Natural killer cell (primary cell): ENCODE results near the gene SUCLG1. TPM values are rescaled to one million over a fixed set of nuclear protein-coding genes. Genes with fewer than 3 reads are reported as not detected.

ENCODE experiments used
- ATAC-seq, 3 donors: fragments of 150-1000 bp in 2 of 3; fragments of 200-7000 bp in 1 of 3; cut with Tn5 transposase; 1 replicate in 1 of 3; 2 replicates in 2 of 3; pipeline ENCODE4 v1.10.0; 2021; ENCODE audit warnings: mild to moderate bottlenecking in 2 of 3, moderate library complexity in 2 of 3
- DNase-seq, 2 donors: peaks; one replicate each; pipeline versions ENCODE4 v3.0.0 to v3.0.0-alpha.2; 2013 to 2021; ENCODE audit warnings: mixed read lengths in 1 of 2
- H3K27ac ChIP-seq: one replicate; pipeline ENCODE4 v1.5.1; 2013; ENCODE audit warnings: mild to moderate bottlenecking, low read length
- H3K27me3 ChIP-seq: one replicate; pipeline ENCODE4 v1.6.1; 2013; ENCODE audit warnings: low read length; ENCODE audit not compliant: control insufficient read depth, insufficient read depth
- H3K36me3 ChIP-seq: one replicate; pipeline ENCODE4 v1.6.1; 2013; ENCODE audit warnings: low read length; ENCODE audit not compliant: control insufficient read depth, insufficient read depth
- H3K4me1 ChIP-seq: one replicate; pipeline ENCODE4 v1.6.1; 2013; ENCODE audit warnings: low read length; ENCODE audit not compliant: control insufficient read depth, insufficient read depth
- H3K4me3 ChIP-seq: one replicate; pipeline ENCODE4 v1.5.1; 2013; ENCODE audit warnings: low read length
- H3K9me3 ChIP-seq: one replicate; pipeline ENCODE4 v1.6.1; 2013; ENCODE audit warnings: low read length; ENCODE audit not compliant: control insufficient read depth, insufficient read depth
- H3K27ac Mint-ChIP-seq, 2 donors: one replicate each; pipeline ENCODE4 v1.8.0; 2022; ENCODE audit warnings: mild to moderate bottlenecking in 2 of 2, mixed read lengths in 2 of 2, moderate library complexity in 1 of 2
- H3K27me3 Mint-ChIP-seq, 2 donors: one replicate each; pipeline ENCODE4 v1.8.0; 2022; ENCODE audit warnings: low read depth in 2 of 2, mixed read lengths in 2 of 2
- H3K36me3 Mint-ChIP-seq: one replicate; pipeline ENCODE4 v1.8.0; 2022; ENCODE audit warnings: mixed read lengths
- H3K4me1 Mint-ChIP-seq, 2 donors: one replicate each; pipeline ENCODE4 v1.8.0; 2022; ENCODE audit warnings: mixed read lengths in 2 of 2
- H3K4me3 Mint-ChIP-seq: one replicate; pipeline ENCODE4 v1.8.0; 2022; ENCODE audit warnings: mild to moderate bottlenecking, moderate library complexity, mixed read lengths
- H3K9me3 Mint-ChIP-seq, 2 donors: one replicate each; pipeline ENCODE4 v1.8.0; 2022; ENCODE audit warnings: mixed read lengths in 2 of 2
- CTCF ChIP-seq: fragments of 200-600 bp; IDR thresholded peaks from one replicate; pipeline ENCODE4 v1.8.0; 2022; ENCODE audit warnings: antibody characterized with exemption
- WGBS: methylation state at CpG from one replicate; pipeline ENCODE4 v1.1.7; 2013; ENCODE audit warnings: missing lambda C conversion rate; ENCODE audit not compliant: insufficient coverage; 5-methylcytosine and 5-hydroxymethylcytosine counted together
- intact Hi-C: fragments of 100-400 bp; cut with micrococcal nuclease; formaldehyde crosslinking; loops from one replicate; pipeline ENCODE4 v1.14.2; 2022
- total RNA-seq, 4 donors: library from RNA; stranded (reverse); fragments of 120-200 nt in 1 of 4; gene quantifications; one replicate each; pipeline versions ENCODE4 v1.2.3 to v1.2.4, GENCODE V29; 2013 to 2022

SUCLG1 gene
- total RNA-seq, 3 donors from 2014 or later (not counting 1 experiment from before 2014, with no cell fraction given): 53.0 to 61.7 (median 54.6) TPM

GRCh38 chr2:84389794-84390193 lies 69.3 kb downstream of the SUCLG1 start:
- no peak for DNase-seq
- Histone ChIP-seq H3K4me3 (no peak overlapping the region), H3K4me1 (no peaks in the 10 kb centered on the region), H3K27ac (no peak overlapping the region), H3K9me3 (no peaks in the 10 kb centered on the region), H3K36me3 (no peaks in the 10 kb centered on the region), H3K27me3 (peaks cover 2% of the 10 kb centered on the region)
- TF ChIP-seq CTCF: no peak
- Mint-ChIP-seq H3K36me3 (no peaks in the 10 kb centered on the region), H3K4me1 (no peaks in the 10 kb centered on the region), H3K9me3 (no peaks in the 10 kb centered on the region), H3K4me3 (no peak overlapping the region), H3K27me3 (peaks cover 15 to 16% of the 10 kb centered on the region in 2 donors), H3K27ac (no peak overlapping the region)
- WGBS: 58% methylated on average over 1 of the region's 1 CpG
- ATAC-seq: no peak
- intact Hi-C loops: no loop called here

- H3K4me3 Mint-ChIP-seq: no peak overlapping the region
- no peaks in the 10 kb centered on the region for H3K9me3 Mint-ChIP-seq
- DNase-seq: no peak
- no peaks in the 10 kb centered on the region for H3K4me1 Mint-ChIP-seq
- TF ChIP-seq CTCF: no peak
- no peak overlapping the region for H3K27ac Mint-ChIP-seq
- intact Hi-C loops: no loop called here
- H3K36me3 Mint-ChIP-seq: no peaks in the 10 kb centered on the region
- no peak overlapping the region for H3K4me3 ChIP-seq
- H3K4me1 ChIP-seq: no peaks in the 10 kb centered on the region
- peaks cover 2% of the 10 kb centered on the region for H3K27me3 ChIP-seq
- no peaks in the 10 kb centered on the region for H3K36me3 ChIP-seq
- H3K27ac ChIP-seq: no peak overlapping the region
- 86% methylated on average over 9 of the region's 9 CpGs for WGBS
- H3K27me3 Mint-ChIP-seq: peaks cover 14 to 24% of the 10 kb centered on the region in 2 donors
- no peaks in the 10 kb centered on the region for H3K9me3 ChIP-seq
- no peak for ATAC-seq
These were observed 70.1 kb downstream of the SUCLG1 start for GRCh38 chr2:84388921-84389490.

GRCh38 chr2:84388133-84388532 lies 70.9 kb downstream of the SUCLG1 start:
- H3K36me3 Mint-ChIP-seq: no peaks in the 10 kb centered on the region
- no peak for TF ChIP-seq CTCF
- Histone ChIP-seq H3K36me3 (no peaks in the 10 kb centered on the region), H3K4me3 (no peak overlapping the region), H3K4me1 (no peaks in the 10 kb centered on the region), H3K27ac (no peak overlapping the region), H3K27me3 (peaks cover 2% of the 10 kb centered on the region), H3K9me3 (no peaks in the 10 kb centered on the region)
- H3K27me3 Mint-ChIP-seq: peaks cover 17 to 29% of the 10 kb centered on the region in 2 donors
- ATAC-seq (no peak), DNase-seq (no peak)
- no peaks in the 10 kb centered on the region for H3K4me1 Mint-ChIP-seq
- 67% methylated on average over 1 of the region's 1 CpG for WGBS
- H3K4me3 Mint-ChIP-seq: no peak overlapping the region
- no peaks in the 10 kb centered on the region for H3K9me3 Mint-ChIP-seq
- intact Hi-C loops: no loop called here
- no peak overlapping the region for H3K27ac Mint-ChIP-seq
